Gastrocnemius medialis (tissue), 4 donors: ENCODE results near the gene SMIM44.

Source experiments
- CTCF ChIP-seq, 5 experiments: fragments of 450-650 bp in 3 of 5; fragments of 200-600 bp in 2 of 5; sonication (generic) in 2 of 5; IDR thresholded peaks in 4 of 5; conservative IDR thresholded peaks in 1 of 5; 1 replicate in 4 of 5; 2 replicates in 1 of 5; pipeline ENCODE4 v1.5.1; 2016 to 2019; ENCODE audit warnings: antibody characterized with exemption in 5 of 5, mild to moderate bottlenecking in 3 of 5, moderate library complexity in 3 of 5
- POLR2A ChIP-seq, 2 donors: fragments of 450-650 bp; IDR thresholded peaks; one replicate each; pipeline ENCODE4 v1.6.1; 2017; ENCODE audit warnings: antibody characterized with exemption in 2 of 2, mild to moderate bottlenecking in 2 of 2, moderate library complexity in 2 of 2

- TF ChIP-seq CTCF (IDR thresholded peaks at IDR 0.05 in 4 of 5, conservative IDR thresholded peaks at IDR 0.05 in 1 of 5) (no peak), POLR2A (IDR thresholded peaks at IDR 0.05) (no peak)
These were observed 5.7 kb downstream of the SMIM44 start for GRCh38 chr19:3477506-3477905.
